HEK293 (cell line): ENCODE measurements around the gene SSU72.

Experiments used
- CTCF ChIA-PET: fragments of 350-600 bp; formaldehyde crosslinking; extraction: SDS; loops from one replicate; lab custom pipeline; 2021; ENCODE audit warnings: antibody characterized with exemption; lab: Yijun Ruan, JAX
- POLR2A ChIA-PET: fragments of 300-600 bp; formaldehyde crosslinking; extraction: SDS; loops from one replicate; lab custom pipeline; 2020; ENCODE audit warnings: antibody characterized with exemption, inconsistent platforms; lab: Yijun Ruan, JAX
- H3K27ac ChIP-seq: fragments of 200-500 bp; sonication (Bioruptor generic); 2 replicates; pipeline ENCODE4 v1.5.1; 2014; ENCODE audit warnings: low read depth, low read length, control low read depth, inconsistent platforms; ENCODE audit errors: extremely low read depth
- H3K36me3 ChIP-seq, 2 experiments: fragments of 200-500 bp in 1 of 2; sonication (Bioruptor generic) in 1 of 2; 1 replicate in 1 of 2; 2 replicates in 1 of 2; pipeline ENCODE4 v1.5.1; 2014 to 2017; ENCODE audit warnings: inconsistent platforms in 2 of 2, low read length in 2 of 2; ENCODE audit not compliant: control insufficient read depth in 2 of 2, insufficient read depth in 1 of 2
- H3K4me1 ChIP-seq: fragments of 200-500 bp; sonication (Bioruptor generic); 2 replicates; pipeline ENCODE4 v1.5.1; 2014; ENCODE audit warnings: mild to moderate bottlenecking, low read length, inconsistent platforms; ENCODE audit not compliant: control insufficient read depth, insufficient read depth
- H3K4me3 ChIP-seq: 2 replicates; pipeline ENCODE4 v1.5.1; 2011; ENCODE audit warnings: low read depth, mild to moderate bottlenecking, control low read depth, low read length, moderate library complexity
- H3K9me3 ChIP-seq: fragments of 200-500 bp; sonication (Bioruptor generic); 2 replicates; pipeline ENCODE4 v1.5.1; 2014; ENCODE audit warnings: low read depth, low read length, inconsistent platforms; ENCODE audit not compliant: control insufficient read depth, insufficient read depth
- GLI2 ChIP-seq: fragments of 450-650 bp; formaldehyde crosslinking; IDR thresholded peaks from 2 replicates; pipeline ENCODE4; 2017; ENCODE audit warnings: missing biosample characterization, missing genetic modification characterization, low read depth, borderline replicate concordance
- GLIS1 ChIP-seq: fragments of 450-650 bp; formaldehyde crosslinking; IDR thresholded peaks from 2 replicates; pipeline ENCODE4 v1.5.1; 2016; ENCODE audit warnings: missing biosample characterization, missing genetic modification characterization
- GLIS2 ChIP-seq: fragments of 450-650 bp; formaldehyde crosslinking; IDR thresholded peaks from 2 replicates; pipeline ENCODE4 v1.5.1; 2016; ENCODE audit warnings: missing biosample characterization, missing genetic modification characterization
- KLF16 ChIP-seq: fragments of 450-650 bp; formaldehyde crosslinking; IDR thresholded peaks from 2 replicates; pipeline ENCODE4 v1.5.1; 2017; ENCODE audit warnings: missing biosample characterization, missing genetic modification characterization
- RBAK ChIP-seq: fragments of 450-650 bp; formaldehyde crosslinking; IDR thresholded peaks from 2 replicates; pipeline ENCODE4 v1.5.1; 2016; ENCODE audit warnings: missing biosample characterization, missing genetic modification characterization
- ZNF112 ChIP-seq: fragments of 450-650 bp; formaldehyde crosslinking; IDR thresholded peaks from 2 replicates; pipeline ENCODE4 v1.5.0; 2017; ENCODE audit warnings: missing biosample characterization, missing genetic modification characterization
- ZNF138 ChIP-seq: fragments of 450-650 bp; formaldehyde crosslinking; IDR thresholded peaks from 2 replicates; pipeline ENCODE4 v1.5.1; 2016; ENCODE audit warnings: missing biosample characterization, missing genetic modification characterization, borderline replicate concordance
- ZNF157 ChIP-seq: fragments of 450-650 bp; formaldehyde crosslinking; IDR thresholded peaks from 2 replicates; pipeline ENCODE4 v1.5.1; 2016; ENCODE audit warnings: missing biosample characterization, missing genetic modification characterization
- ZNF335 ChIP-seq: fragments of 450-650 bp; formaldehyde crosslinking; conservative IDR thresholded peaks from 2 replicates; pipeline ENCODE4 v1.5.1; 2016; ENCODE audit warnings: missing biosample characterization, missing genetic modification characterization
- ZNF426 ChIP-seq: fragments of 450-650 bp; formaldehyde crosslinking; IDR thresholded peaks from 2 replicates; pipeline ENCODE4 v1.5.1; 2017; ENCODE audit warnings: missing biosample characterization, missing genetic modification characterization, mild to moderate bottlenecking, inconsistent platforms, moderate library complexity
- ZNF510 ChIP-seq: fragments of 450-650 bp; formaldehyde crosslinking; IDR thresholded peaks from 2 replicates; pipeline ENCODE4 v1.5.1; 2018; ENCODE audit warnings: mild to moderate bottlenecking, missing genetic modification characterization, missing biosample characterization; ENCODE audit not compliant: insufficient replicate concordance
- ZNF555 ChIP-seq: fragments of 450-650 bp; formaldehyde crosslinking; conservative IDR thresholded peaks from 2 replicates; pipeline ENCODE4 v1.5.1; 2017; ENCODE audit warnings: missing biosample characterization, mild to moderate bottlenecking, missing genetic modification characterization, inconsistent platforms
- ZNF660 ChIP-seq: fragments of 450-650 bp; IDR thresholded peaks from 2 replicates; pipeline ENCODE4 v1.5.1; 2018; ENCODE audit warnings: missing biosample characterization, mild to moderate bottlenecking, missing genetic modification characterization
- ZNF843 ChIP-seq: fragments of 450-650 bp; formaldehyde crosslinking; IDR thresholded peaks from 2 replicates; pipeline ENCODE4 v1.5.1; 2016; ENCODE audit warnings: missing biosample characterization, missing genetic modification characterization
- TF ChIP-seq, protein P1 (sequence below): fragments of 450-650 bp; formaldehyde crosslinking; IDR thresholded peaks from 2 replicates; pipeline ENCODE4 v1.5.1; 2016; ENCODE audit warnings: missing biosample characterization, missing genetic modification characterization
- TF ChIP-seq, protein P2 (sequence below): fragments of 450-650 bp; formaldehyde crosslinking; IDR thresholded peaks from 2 replicates; pipeline ENCODE4 v1.5.1; 2016; ENCODE audit warnings: missing biosample characterization, missing genetic modification characterization
- TF ChIP-seq, protein P3 (sequence below): fragments of 450-650 bp; formaldehyde crosslinking; IDR thresholded peaks from 2 replicates; pipeline ENCODE4 v1.5.1; 2016; ENCODE audit warnings: missing biosample characterization, missing genetic modification characterization
- TF ChIP-seq, protein P4 (sequence below): fragments of 450-650 bp; formaldehyde crosslinking; IDR thresholded peaks from 2 replicates; pipeline ENCODE4 v1.5.1; 2016; ENCODE audit warnings: missing biosample characterization, missing genetic modification characterization

SSU72 gene

DNA sequence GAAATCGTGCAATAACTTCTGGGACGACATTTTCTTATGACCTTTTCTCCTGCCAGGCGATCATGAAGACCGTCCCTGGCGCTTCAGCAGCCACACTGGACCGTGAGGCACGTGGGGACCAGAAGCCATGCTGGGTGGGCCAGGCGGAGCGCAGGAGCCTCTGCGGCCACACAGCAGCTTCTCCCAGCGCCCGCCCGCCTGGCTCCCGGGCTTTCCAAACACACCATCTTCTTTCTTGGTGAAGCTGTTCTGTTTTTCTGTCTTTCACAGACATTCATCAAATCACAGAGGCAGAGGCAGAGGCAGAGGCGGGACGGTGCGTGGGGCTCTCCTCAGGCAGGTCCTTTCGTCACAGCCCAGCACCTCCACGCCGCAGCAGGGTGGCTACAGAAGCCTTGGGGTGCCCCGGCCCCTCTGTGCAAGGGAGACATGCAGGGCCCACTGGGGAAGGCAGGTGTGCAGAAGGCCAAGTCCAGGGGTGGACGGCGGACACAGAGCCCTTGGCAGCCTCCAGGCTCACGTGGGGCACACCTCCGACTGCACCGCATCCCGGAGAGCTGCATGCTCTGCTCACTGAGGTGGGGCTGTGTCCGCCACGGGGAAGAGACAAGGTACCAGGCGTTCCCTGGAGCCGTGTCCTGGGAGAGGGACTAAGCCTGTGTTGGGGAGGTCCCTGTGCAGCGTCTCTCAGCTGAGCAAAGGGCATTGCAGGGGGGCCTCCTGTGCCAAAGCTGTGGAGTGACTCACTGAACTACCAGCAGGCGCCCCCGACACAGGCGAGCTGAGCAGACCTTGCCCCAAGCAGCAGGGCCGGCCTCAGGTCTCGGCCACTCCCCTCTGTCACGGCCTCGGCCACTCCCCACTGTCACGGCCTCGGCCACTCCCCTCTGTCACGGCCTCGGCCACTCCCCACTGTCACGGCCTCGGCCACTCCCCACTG is 31.6 kb downstream of the SSU72 start:
- Histone ChIP-seq H3K4me1 (no peaks in the 10 kb centered on the region), H3K36me3 (peaks cover under 1 to 80% of the 10 kb centered on the region in 2 experiments; a peak in 2 of 3 replicates), H3K4me3 (no peak overlapping the region), H3K9me3 (no peaks in the 10 kb centered on the region), H3K27ac (no peak overlapping the region)
- CTCF ChIA-PET, result no interaction called here
- POLR2A ChIA-PET, result interaction anchor here (0.6 kb wide), 1 partner anchor 406 kb away, joined by 3 read pairs; no protein-coding TSS in a partner anchor
- TF ChIP-seq RBAK (tag by site-specific recombination) (no peak), GLIS1 (tag by site-specific recombination) (peak; percentile 88), GLIS2 (tag by site-specific recombination) (peak; percentile 67; the same call in 1 of the 2 replicates)

DNA sequence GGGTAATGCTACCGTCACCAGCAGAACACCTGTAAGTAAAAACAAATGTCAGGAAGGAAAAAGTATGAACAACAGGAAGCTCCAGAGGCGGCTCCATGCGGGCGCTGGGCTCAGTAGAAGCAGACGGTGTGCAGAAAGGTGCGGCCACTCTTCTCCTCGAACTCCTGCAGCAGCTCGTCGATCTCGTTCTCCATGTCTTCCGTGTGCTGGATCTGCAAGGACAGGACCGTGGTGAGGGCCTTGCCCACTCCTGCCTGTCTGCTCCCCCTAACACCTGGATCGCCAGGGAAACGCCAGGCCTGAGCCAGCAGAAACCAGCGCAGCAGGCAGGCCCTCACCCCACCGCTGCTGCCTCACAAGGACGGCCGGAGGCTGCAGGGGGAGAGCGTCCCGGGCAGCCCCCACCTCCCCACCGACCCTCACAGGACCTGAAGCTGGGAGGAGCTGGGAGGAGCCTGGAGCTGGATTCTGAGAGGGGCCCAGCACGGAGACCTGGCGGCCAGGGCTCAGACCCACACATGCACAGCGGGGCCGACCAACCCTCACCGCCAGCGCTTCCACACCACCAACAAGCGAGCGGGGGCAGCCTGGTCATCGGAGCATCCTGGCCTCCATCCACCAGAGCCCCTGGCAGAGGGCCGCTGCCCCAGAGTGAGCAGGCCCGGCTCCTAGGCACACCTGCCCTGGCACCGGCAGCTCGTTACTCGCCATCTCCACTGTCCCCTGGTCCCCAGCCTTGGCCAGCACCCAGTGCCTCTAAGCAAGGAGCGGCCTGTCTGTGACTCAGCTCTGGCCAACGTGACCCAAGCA is 32.5 kb downstream of the SSU72 start:
- TF ChIP-seq ZNF426 (tag by site-specific recombination) (no peak), ZNF555 (tag by site-specific recombination) (no peak), ZNF843 (tag by site-specific recombination) (no peak), ZNF510 (tag by site-specific recombination) (no peak), GLI2 (tag by site-specific recombination) (no peak), ZNF138 (no peak), ZNF157 (no peak), ZNF112 (tag by site-specific recombination) (no peak), ZNF660 (no peak), ZNF335 (tag by site-specific recombination) (no peak), KLF16 (no peak)
- TF ChIP-seq, protein P1, sequence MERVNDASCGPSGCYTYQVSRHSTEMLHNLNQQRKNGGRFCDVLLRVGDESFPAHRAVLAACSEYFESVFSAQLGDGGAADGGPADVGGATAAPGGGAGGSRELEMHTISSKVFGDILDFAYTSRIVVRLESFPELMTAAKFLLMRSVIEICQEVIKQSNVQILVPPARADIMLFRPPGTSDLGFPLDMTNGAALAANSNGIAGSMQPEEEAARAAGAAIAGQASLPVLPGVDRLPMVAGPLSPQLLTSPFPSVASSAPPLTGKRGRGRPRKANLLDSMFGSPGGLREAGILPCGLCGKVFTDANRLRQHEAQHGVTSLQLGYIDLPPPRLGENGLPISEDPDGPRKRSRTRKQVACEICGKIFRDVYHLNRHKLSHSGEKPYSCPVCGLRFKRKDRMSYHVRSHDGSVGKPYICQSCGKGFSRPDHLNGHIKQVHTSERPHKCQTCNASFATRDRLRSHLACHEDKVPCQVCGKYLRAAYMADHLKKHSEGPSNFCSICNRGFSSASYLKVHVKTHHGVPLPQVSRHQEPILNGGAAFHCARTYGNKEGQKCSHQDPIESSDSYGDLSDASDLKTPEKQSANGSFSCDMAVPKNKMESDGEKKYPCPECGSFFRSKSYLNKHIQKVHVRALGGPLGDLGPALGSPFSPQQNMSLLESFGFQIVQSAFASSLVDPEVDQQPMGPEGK (tag by site-specific recombination), result no peak
- TF ChIP-seq, protein P2, sequence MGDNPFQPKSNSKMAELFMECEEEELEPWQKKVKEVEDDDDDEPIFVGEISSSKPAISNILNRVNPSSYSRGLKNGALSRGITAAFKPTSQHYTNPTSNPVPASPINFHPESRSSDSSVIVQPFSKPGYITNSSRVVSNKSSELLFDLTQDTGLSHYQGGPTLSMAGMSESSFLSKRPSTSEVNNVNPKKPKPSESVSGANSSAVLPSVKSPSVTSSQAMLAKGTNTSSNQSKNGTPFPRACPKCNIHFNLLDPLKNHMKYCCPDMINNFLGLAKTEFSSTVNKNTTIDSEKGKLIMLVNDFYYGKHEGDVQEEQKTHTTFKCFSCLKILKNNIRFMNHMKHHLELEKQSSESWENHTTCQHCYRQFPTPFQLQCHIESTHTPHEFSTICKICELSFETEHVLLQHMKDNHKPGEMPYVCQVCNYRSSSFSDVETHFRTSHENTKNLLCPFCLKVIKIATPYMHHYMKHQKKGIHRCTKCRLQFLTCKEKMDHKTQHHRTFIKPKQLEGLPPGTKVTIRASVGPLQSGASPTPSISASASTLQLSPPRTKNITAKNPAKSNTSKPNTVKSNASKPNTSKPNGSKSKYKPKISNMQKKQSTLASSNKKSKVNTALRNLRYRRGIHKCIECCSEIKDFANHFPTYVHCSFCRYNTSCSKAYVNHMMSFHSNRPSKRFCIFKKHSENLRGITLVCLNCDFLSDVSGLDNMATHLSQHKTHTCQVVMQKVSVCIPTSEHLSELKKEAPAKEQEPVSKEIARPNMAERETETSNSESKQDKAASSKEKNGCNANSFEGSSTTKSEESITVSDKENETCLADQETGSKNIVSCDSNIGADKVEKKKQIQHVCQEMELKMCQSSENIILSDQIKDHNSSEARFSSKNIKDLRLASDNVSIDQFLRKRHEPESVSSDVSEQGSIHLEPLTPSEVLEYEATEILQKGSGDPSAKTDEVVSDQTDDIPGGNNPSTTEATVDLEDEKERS (tag by site-specific recombination), result no peak
- TF ChIP-seq, protein P3, sequence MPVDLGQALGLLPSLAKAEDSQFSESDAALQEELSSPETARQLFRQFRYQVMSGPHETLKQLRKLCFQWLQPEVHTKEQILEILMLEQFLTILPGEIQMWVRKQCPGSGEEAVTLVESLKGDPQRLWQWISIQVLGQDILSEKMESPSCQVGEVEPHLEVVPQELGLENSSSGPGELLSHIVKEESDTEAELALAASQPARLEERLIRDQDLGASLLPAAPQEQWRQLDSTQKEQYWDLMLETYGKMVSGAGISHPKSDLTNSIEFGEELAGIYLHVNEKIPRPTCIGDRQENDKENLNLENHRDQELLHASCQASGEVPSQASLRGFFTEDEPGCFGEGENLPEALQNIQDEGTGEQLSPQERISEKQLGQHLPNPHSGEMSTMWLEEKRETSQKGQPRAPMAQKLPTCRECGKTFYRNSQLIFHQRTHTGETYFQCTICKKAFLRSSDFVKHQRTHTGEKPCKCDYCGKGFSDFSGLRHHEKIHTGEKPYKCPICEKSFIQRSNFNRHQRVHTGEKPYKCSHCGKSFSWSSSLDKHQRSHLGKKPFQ (tag by site-specific recombination), result no peak
- TF ChIP-seq, protein P4, sequence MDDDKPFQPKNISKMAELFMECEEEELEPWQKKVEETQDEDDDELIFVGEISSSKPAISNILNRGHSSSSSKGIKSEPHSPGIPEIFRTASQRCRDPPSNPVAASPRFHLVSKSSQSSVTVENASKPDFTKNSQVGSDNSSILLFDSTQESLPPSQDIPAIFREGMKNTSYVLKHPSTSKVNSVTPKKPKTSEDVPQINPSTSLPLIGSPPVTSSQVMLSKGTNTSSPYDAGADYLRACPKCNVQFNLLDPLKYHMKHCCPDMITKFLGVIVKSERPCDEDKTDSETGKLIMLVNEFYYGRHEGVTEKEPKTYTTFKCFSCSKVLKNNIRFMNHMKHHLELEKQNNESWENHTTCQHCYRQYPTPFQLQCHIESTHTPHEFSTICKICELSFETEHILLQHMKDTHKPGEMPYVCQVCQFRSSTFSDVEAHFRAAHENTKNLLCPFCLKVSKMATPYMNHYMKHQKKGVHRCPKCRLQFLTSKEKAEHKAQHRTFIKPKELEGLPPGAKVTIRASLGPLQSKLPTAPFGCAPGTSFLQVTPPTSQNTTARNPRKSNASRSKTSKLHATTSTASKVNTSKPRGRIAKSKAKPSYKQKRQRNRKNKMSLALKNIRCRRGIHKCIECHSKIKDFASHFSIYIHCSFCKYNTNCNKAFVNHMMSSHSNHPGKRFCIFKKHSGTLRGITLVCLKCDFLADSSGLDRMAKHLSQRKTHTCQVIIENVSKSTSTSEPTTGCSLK (tag by site-specific recombination), result no peak
- ChIA-PET CTCF (no interaction called here), POLR2A (interaction anchor here (0.6 to 1.6 kb wide), 2 partner anchors 21 to 405 kb away, joined by 3 to 4 read pairs; no protein-coding TSS in a partner anchor)
- Histone ChIP-seq H3K4me1 (no peaks in the 10 kb centered on the region), H3K36me3 (peaks cover 0 to 80% of the 10 kb centered on the region in 2 experiments; a peak in 2 of 3 replicates), H3K9me3 (no peaks in the 10 kb centered on the region), H3K27ac (no peak overlapping the region), H3K4me3 (no peak overlapping the region)
